Vagina (tissue), 2 donors: ENCODE data around the gene CFAP97.

Experiments used
- CTCF ChIP-seq, 3 experiments: fragments of 450-650 bp in 2 of 3; fragments of 200-600 bp in 1 of 3; sonication (generic) in 1 of 3; IDR thresholded peaks; one replicate each; pipeline ENCODE4 v1.5.1; 2017 to 2019; ENCODE audit warnings: antibody characterized with exemption in 3 of 3, mild to moderate bottlenecking in 2 of 3, moderate library complexity in 2 of 3
- POLR2A ChIP-seq, 2 donors: fragments of 450-650 bp; IDR thresholded peaks; one replicate each; pipeline ENCODE4 v1.6.1; 2017; ENCODE audit warnings: antibody characterized with exemption in 2 of 2, mild to moderate bottlenecking in 2 of 2, moderate library complexity in 2 of 2
- POLR2AphosphoS5 ChIP-seq, 2 donors: sonication (generic); formaldehyde crosslinking; IDR thresholded peaks; one replicate each; pipeline ENCODE4 v1.9.0; 2017; ENCODE audit warnings: antibody characterized with exemption in 2 of 2, mild to moderate bottlenecking in 2 of 2, low read depth in 1 of 2; ENCODE audit not compliant: insufficient read depth in 1 of 2

- TF ChIP-seq CTCF (IDR thresholded peaks at IDR 0.05) (no peak), POLR2A (IDR thresholded peaks at IDR 0.05) (no peak), POLR2AphosphoS5 (IDR thresholded peaks at IDR 0.05; ENCODE audit: insufficient read depth in 1 of 2, low read depth in 1 of 2) (no peak)
Measured at GRCh38 chr4:185219551-185220344, 15.9 kb upstream of the CFAP97 start.
